ENCODE data around the gene GNG11.
"Not testable (repeated sequence)": the region's sequence is repeated elsewhere in the genome, so short reads cannot be mapped to it uniquely, and the experiment has no call there.

The GNG11 gene

GRCh38 chr7:93911242-93911641, 10.3 kb upstream of the GNG11 start:
- DNase-seq (ENCODE audit: extremely low read depth in 1 of 2, low read depth in 1 of 2): not testable (repeated sequence)

DNA sequence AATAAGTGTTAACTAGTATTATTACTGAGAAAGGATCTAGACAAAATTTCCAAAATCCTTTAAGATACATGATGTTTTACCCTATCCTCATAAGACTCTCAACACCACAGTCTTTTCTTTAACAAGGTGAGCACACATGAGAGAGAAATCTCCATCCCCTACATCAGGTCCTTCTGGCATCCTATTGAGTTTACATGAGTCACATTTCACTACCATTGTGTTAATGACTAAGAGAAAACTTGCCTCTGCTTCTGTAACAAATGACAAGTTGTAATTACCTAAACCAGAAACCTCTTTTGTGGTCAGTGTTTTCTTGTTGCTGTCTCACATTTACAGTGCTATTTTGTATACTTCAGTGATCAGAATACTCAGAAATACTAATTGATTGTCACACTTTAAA, 9.9 kb upstream of the GNG11 start:
- DNase-seq (ENCODE audit: extremely low read depth in 1 of 2, low read depth in 1 of 2): not testable (repeated sequence)

DNA sequence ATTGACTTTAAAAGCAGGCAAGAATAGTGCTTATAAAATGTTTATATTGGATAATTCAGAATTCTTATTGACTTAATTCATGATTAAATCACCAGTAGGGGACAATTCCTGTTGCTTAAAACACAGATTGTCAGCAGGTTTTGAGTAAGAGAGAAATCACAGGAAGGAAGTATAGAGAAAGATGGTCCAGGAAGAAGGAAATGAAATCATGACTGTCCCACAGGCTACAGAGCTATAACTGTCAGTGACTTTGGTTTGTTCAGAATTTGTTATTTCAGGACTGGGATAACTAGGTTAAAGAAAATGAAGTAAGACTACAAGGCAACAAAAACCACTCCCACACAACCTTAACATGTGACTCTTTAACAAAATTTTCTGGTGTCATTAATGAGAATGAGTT, 8.3 kb upstream of the GNG11 start:
- no peak for DNase-seq (ENCODE audit: extremely low read depth in 1 of 2, low read depth in 1 of 2)

DNA sequence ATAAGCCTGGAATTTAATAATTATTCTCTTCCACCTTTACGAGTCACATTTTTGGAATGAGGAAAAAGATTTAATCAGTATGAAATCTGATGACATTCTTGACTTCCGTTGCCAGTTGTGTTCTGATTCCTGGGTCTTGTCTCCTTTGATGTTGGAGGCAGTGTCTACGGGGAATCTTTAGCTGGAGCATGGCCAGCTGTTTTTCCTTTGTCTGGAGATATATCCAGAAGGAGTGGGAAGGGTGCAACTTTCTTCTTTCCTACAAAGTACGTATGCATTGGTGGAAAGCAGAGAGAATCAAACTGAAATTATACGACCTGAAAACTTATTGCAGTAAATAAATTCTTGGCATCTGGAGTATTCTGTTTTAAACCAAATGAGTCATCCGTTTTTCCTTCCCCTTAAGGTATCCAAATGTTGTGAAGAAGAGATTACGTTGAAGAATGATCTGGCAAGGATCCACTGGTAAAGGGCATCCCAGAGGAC, 6.9 kb upstream of the GNG11 start:
- DNase-seq (ENCODE audit: extremely low read depth in 1 of 2, low read depth in 1 of 2): no peak

- not testable (repeated sequence) for DNase-seq (ENCODE audit: extremely low read depth in 1 of 2, low read depth in 1 of 2)
Measured at GRCh38 chr7:93915206-93915842, 6.2 kb upstream of the GNG11 start.

GRCh38 chr7:93915888-93916287, 5.6 kb upstream of the GNG11 start:
- DNase-seq (ENCODE audit: extremely low read depth in 1 of 2, low read depth in 1 of 2): not testable (repeated sequence)

DNA sequence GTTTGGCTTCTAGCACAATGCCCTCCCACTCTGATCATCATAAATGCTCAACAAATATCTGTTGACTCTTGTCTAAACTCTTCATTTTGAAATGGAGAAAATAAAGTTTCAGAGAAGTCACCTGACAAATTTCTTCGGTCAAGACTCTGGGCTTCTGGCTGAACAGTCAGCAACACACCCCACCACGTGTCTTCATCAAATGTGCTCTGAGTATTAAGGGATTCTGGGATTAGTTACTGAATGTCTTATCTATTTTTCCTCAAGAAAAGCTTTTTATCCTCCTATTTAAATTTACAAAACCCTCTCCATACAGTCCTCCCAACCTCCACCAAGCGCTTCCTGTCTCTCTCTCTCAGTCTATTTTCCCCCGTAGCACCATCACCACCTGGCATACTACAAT, 5.2 kb upstream of the GNG11 start:
- DNase-seq (ENCODE audit: extremely low read depth in 1 of 2, low read depth in 1 of 2): not testable (repeated sequence)

GRCh38 chr7:93920496-93921182, 896 bp upstream of the GNG11 start:
- no peak for DNase-seq (ENCODE audit: extremely low read depth in 1 of 2, low read depth in 1 of 2)

GRCh38 chr7:93921186-93921585, 349 bp upstream of the GNG11 start:
- DNase-seq (ENCODE audit: extremely low read depth in 1 of 2, low read depth in 1 of 2): no peak

GRCh38 chr7:93923296-93923695, 1.8 kb downstream of the GNG11 start:
- DNase-seq (ENCODE audit: extremely low read depth in 1 of 2, low read depth in 1 of 2): no peak

DNA sequence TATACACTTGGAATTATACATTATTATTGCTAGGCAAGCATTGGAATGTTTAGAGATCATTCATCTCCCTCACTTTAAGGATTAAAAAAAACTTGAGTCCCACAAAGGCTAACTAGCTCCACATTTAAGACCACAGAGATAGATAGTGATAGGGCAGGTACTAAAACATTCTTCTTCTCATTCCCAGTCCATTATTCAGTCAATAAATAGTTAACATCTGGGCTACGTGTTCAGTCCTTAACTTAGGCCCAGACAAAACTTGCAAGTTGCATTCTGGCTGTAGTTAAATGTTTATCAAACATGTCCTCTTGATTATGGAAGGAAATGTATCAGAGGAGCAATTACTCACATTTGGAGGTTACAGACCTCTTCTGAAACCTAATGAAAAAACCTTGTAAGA, 2.4 kb downstream of the GNG11 start:
- DNase-seq (ENCODE audit: extremely low read depth in 1 of 2, low read depth in 1 of 2): no peak

- no peak for DNase-seq (ENCODE audit: extremely low read depth in 1 of 2, low read depth in 1 of 2)
Measured at GRCh38 chr7:93926800-93927199, 5.3 kb downstream of the GNG11 start.

- DNase-seq (ENCODE audit: extremely low read depth in 1 of 2, low read depth in 1 of 2): no peak
Measured at GRCh38 chr7:93927585-93927984, 6.0 kb downstream of the GNG11 start.

DNA sequence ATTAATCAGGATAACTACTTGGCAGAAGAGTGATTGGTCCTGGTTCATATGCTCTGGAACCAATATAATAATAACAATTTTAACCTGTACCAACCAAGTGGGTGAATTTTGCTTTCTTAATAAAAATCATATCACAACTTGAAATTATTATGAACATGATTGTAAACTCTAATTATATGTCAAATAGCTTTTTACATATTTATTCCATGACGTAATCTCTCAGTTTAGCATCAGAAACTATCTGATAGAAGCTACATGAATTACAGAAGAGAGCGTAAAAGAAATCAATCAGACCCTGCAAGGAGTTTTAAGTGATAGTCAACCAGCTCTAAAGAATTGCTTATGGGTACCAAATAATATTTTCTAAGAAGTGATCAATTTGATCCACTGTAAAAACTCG, 10.1 kb downstream of the GNG11 start:
- DNase-seq (ENCODE audit: extremely low read depth in 1 of 2, low read depth in 1 of 2): no peak

- no peak for DNase-seq (ENCODE audit: extremely low read depth in 1 of 2, low read depth in 1 of 2)
Measured at GRCh38 chr7:93933156-93933555, 11.6 kb downstream of the GNG11 start.

GRCh38 chr7:93935102-93935501, 13.6 kb downstream of the GNG11 start:
- no peak for DNase-seq (ENCODE audit: extremely low read depth in 1 of 2, low read depth in 1 of 2)

DNA sequence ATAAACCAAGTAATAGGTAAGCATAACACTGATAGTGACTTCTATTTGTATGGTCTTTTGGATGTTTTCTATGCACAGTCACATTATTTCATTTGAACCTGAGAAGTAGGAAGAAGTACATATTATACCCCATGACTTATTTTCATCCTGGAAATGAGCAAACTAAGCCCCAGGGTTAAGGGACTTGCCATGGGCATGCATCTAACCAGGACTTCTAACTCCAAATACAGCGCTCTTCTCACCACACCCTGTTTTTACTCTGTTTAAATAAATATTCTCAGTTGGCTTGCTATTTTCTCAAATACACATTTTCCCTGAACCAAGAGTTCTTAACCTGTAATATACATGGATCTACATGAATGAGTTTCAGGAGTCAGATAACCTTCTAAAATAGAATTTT, 16.3 kb downstream of the GNG11 start:
- DNase-seq (ENCODE audit: extremely low read depth in 1 of 2, low read depth in 1 of 2): no peak

DNA sequence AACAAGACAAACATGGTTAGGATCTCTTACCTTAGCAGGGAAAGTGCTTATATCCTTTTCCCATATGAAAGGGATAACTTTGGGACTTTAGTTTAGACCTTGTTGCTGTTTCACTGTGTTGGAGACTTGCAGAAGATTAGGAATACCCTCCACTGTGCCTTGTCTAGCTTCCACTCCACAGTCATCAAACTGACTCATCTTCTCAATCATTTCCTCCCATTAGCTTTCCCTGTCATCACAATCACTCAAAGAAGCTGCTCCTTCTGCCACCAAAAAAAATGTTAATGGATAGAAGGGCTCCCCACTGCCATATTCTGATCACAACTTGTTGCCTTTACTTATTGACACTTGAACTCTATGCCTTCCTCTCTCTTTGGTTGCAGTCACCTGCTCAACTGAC, 16.8 kb downstream of the GNG11 start:
- DNase-seq (ENCODE audit: extremely low read depth in 1 of 2, low read depth in 1 of 2): no peak

DNA sequence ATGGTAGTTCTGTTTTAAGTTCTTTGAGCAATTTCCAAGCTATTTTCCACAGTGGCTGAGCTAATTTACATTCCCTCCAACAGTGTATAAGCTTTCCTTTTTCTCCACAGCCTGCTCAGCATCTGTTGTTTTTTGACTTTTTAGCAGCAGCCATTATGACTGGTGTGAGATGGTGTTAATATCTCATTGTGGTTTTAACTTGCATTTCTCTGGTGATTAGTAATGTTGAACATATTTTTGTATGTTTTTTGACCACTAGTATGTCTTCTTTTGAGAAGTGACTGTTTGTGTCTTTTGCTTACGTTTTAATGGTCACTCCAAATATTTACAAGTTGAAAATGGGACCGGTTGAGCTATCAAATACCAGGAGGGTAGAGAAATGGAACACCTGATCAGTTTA, 20.4 kb downstream of the GNG11 start:
- DNase-seq (ENCODE audit: extremely low read depth in 1 of 2, low read depth in 1 of 2): no peak

GRCh38 chr7:93943816-93944540, 22.4 kb downstream of the GNG11 start:
- no peak for DNase-seq (ENCODE audit: extremely low read depth in 1 of 2, low read depth in 1 of 2)

DNA sequence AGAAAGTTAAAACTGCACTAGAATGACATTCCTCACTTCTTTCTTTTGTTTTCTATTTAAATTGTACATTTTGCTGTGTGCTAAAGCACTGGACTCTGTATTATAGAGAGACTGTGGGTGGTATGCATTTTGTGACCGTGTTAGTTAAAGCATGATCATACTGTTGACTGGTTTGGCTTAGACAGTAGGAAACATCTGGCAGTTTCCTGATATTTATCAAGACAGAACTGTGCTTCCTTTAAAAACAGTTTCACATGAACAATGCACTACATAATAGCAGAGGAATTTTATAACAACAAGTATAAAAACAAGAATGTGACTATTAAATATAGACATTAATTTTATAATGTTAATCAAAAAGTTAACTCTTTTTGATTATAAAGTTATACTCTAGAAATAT, 23.1 kb downstream of the GNG11 start:
- DNase-seq (ENCODE audit: extremely low read depth in 1 of 2, low read depth in 1 of 2): no peak

GRCh38 chr7:93945083-93945482, 23.5 kb downstream of the GNG11 start:
- no peak for DNase-seq (ENCODE audit: extremely low read depth in 1 of 2, low read depth in 1 of 2)
